ENCODE results near the gene EPB41L1. TPM values are rescaled to one million over a fixed set of nuclear protein-coding genes. Genes with fewer than 3 reads are reported as not detected.
A peak's percentile ranks its signal among the peaks of the same experiment; 100 is the strongest.

EPB41L1 gene
- total RNA-seq, 4 donors from 2014 or later: 29.2 to 49.3 (median 35.4) TPM

- no peaks in the 10 kb centered on the region for H3K36me3 ChIP-seq
- no peaks in the 10 kb centered on the region for H3K9me3 ChIP-seq
- 69 to 73% methylated on average over 2 of the region's 2 CpGs for WGBS, 2 donors (ENCODE audit: low coverage in 1 of 2)
- H3K27me3 ChIP-seq: no peaks in the 10 kb centered on the region
- TF ChIP-seq POLR2AphosphoS5 (IDR thresholded peaks at IDR 0.05): no peak
- TF ChIP-seq EP300 (IDR thresholded peaks at IDR 0.05): no peak
- TF ChIP-seq POLR2A (IDR thresholded peaks at IDR 0.05): no peak
- TF ChIP-seq, protein P1, sequence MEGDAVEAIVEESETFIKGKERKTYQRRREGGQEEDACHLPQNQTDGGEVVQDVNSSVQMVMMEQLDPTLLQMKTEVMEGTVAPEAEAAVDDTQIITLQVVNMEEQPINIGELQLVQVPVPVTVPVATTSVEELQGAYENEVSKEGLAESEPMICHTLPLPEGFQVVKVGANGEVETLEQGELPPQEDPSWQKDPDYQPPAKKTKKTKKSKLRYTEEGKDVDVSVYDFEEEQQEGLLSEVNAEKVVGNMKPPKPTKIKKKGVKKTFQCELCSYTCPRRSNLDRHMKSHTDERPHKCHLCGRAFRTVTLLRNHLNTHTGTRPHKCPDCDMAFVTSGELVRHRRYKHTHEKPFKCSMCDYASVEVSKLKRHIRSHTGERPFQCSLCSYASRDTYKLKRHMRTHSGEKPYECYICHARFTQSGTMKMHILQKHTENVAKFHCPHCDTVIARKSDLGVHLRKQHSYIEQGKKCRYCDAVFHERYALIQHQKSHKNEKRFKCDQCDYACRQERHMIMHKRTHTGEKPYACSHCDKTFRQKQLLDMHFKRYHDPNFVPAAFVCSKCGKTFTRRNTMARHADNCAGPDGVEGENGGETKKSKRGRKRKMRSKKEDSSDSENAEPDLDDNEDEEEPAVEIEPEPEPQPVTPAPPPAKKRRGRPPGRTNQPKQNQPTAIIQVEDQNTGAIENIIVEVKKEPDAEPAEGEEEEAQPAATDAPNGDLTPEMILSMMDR (IDR thresholded peaks at IDR 0.05): no peak
- no peak overlapping the region for H3K4me3 ChIP-seq
- no peak overlapping the region for H3K27ac ChIP-seq
- peaks cover 0 to 17% (median 0%) of the 10 kb centered on the region in 3 donors for H3K4me1 ChIP-seq
- ATAC-seq: no peak
Observed at GRCh38 chr20:36141310-36141709, 13.2 kb upstream of the EPB41L1 start.

GRCh38 chr20:36144336-36144735, 10.2 kb upstream of the EPB41L1 start:
- 50% methylated on average over 1 of the region's 1 CpG for WGBS, 2 donors (ENCODE audit: low coverage in 1 of 2)
- H3K27ac ChIP-seq: no peak overlapping the region
- ATAC-seq: no peak
- H3K4me3 ChIP-seq: no peak overlapping the region
- no peaks in the 10 kb centered on the region for H3K9me3 ChIP-seq
- peaks cover 0 to 37% (median 0%) of the 10 kb centered on the region in 3 donors for H3K4me1 ChIP-seq
- no peaks in the 10 kb centered on the region for H3K36me3 ChIP-seq
- TF ChIP-seq, protein P1 (IDR thresholded peaks at IDR 0.05): no peak
- TF ChIP-seq POLR2AphosphoS5 (IDR thresholded peaks at IDR 0.05): no peak
- no peak for TF ChIP-seq EP300 (IDR thresholded peaks at IDR 0.05)
- no peak for TF ChIP-seq POLR2A (IDR thresholded peaks at IDR 0.05)
- no peaks in the 10 kb centered on the region for H3K27me3 ChIP-seq

DNA sequence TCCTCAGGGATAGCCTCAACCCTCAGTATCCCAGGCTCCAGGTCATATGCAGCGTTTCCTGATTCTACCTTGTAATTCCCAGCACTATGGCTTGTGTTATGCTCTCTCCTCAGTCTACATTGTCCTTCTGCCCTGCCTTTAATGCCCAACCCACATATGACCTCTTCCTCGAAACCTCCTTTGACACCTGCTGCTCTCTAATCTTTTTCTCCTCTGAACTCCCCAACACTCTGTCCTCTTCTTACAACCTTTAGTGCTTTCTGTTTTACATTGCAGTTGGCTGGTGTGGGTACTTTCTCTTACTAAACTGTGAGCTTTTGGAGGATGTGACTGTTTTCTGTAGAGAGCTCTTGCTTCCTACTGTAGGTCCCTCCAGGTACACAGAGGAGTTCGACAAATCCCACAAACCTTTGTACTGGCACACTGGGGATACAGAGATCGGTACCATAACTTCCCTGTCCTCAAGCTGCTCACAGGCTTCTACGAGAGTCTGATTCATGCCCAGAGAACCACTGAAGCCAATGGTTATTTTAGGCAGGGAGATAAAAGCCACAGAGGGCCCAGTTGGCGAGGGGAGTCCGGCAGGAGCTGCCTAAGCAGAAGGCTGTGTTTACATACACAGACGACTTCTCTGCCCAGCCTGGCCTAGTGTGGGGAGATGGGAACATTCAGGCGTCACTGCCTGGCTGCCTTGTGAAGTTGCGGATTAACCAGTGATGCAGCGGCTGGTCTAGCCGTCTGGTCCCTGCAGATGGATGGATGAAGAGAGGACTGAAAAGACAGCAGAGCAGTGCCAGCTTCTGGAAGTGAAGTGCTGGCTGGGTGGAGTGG, 8.4 kb upstream of the EPB41L1 start:
- TF ChIP-seq, protein P1 (IDR thresholded peaks at IDR 0.05): no peak
- TF ChIP-seq POLR2AphosphoS5 (IDR thresholded peaks at IDR 0.05): peak; percentile 50
- Histone ChIP-seq H3K27me3 (no peaks in the 10 kb centered on the region), H3K36me3 (no peaks in the 10 kb centered on the region), H3K4me1 (peaks cover 0 to 41% (median 0%) of the 10 kb centered on the region in 3 donors), H3K27ac (peak overlapping the region in 3 of 4 donors; percentile 35 to 61 (median 53)), H3K4me3 (no peak overlapping the region), H3K9me3 (no peaks in the 10 kb centered on the region)
- 80% methylated on average over 2 of the region's 12 CpGs; no CpG with 5 or more reads in 1 of the 2 donors for WGBS, 2 donors (ENCODE audit: low coverage in 1 of 2)
- ATAC-seq: peak; percentile 61

- peaks cover 0 to 48% (median 0%) of the 10 kb centered on the region in 3 donors for H3K4me1 ChIP-seq
- 28 to 40% methylated on average over 1 to 3 of the region's 3 CpGs for WGBS, 2 donors (ENCODE audit: low coverage in 1 of 2)
- no peak for TF ChIP-seq EP300 (IDR thresholded peaks at IDR 0.05)
- TF ChIP-seq, protein P1 (IDR thresholded peaks at IDR 0.05): no peak
- no peak for TF ChIP-seq POLR2A (IDR thresholded peaks at IDR 0.05)
- TF ChIP-seq POLR2AphosphoS5 (IDR thresholded peaks at IDR 0.05): no peak
- H3K9me3 ChIP-seq: no peaks in the 10 kb centered on the region
- no peaks in the 10 kb centered on the region for H3K27me3 ChIP-seq
- no peak overlapping the region for H3K4me3 ChIP-seq
- no peak overlapping the region for H3K27ac ChIP-seq
- peak; percentile 63 for ATAC-seq
- H3K36me3 ChIP-seq: no peaks in the 10 kb centered on the region
Observed at GRCh38 chr20:36147690-36148089, 6.8 kb upstream of the EPB41L1 start.

DNA sequence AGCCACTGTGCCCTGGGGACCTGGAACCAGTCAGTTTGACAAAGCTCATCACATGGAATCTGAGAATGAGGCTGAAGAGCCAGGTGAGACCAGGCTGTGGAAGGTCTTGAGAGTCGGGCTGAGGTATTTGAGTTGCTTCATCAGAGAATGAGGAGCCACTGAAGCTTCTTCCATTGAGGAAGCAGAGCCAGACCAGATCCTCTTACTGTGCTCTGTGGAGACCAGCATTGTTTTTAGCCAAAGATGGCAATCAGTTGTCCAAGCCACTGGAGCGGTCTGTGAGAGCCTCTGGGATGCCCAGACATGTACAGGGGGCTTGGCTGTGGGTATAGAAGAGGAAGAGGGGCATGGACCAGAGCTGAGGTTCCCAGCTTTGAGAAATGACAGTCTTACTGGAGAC, 6.1 kb upstream of the EPB41L1 start:
- WGBS, 2 donors (ENCODE audit: low coverage in 1 of 2): 92 to 100% methylated on average over 1 to 2 of the region's 2 CpGs
- Histone ChIP-seq H3K4me1 (peaks cover 0 to 55% (median 0%) of the 10 kb centered on the region in 3 donors), H3K4me3 (no peak overlapping the region), H3K27me3 (no peaks in the 10 kb centered on the region), H3K9me3 (no peaks in the 10 kb centered on the region), H3K27ac (no peak overlapping the region), H3K36me3 (no peaks in the 10 kb centered on the region)
- no peak for ATAC-seq
- no peak for TF ChIP-seq POLR2A (IDR thresholded peaks at IDR 0.05)
- TF ChIP-seq EP300 (IDR thresholded peaks at IDR 0.05): no peak
- TF ChIP-seq POLR2AphosphoS5 (IDR thresholded peaks at IDR 0.05): no peak
- TF ChIP-seq, protein P1 (IDR thresholded peaks at IDR 0.05): no peak
